ENCODE data around the gene ARID1A.

GRCh38 chr1:26721669-26722355 lies 26.0 kb downstream of the ARID1A start:
- no peak for TF ChIP-seq CTCF (IDR thresholded peaks at IDR 0.05)
- no peak for TF ChIP-seq POLR2A (IDR thresholded peaks at IDR 0.05)
